ENCODE data around the gene LRRC46. TPM values are rescaled to one million over a fixed set of nuclear protein-coding genes. Genes with fewer than 3 reads are reported as not detected.

Gene LRRC46
- total and polyA plus RNA-seq, 2 of the 13 experiments (the other 11 are each of a cell fraction or from before 2014, with no cell fraction given), result 0.09 TPM

GRCh38 chr17:47821424-47822391 lies 9.8 kb upstream of the LRRC46 start, which contains the start of gene OSBPL7 (continued):
- TF ChIP-seq ZHX1 (CRISPR knock-in tag; IDR thresholded peaks at IDR 0.05; ENCODE audit: low read depth) (no peak), ZNF383 (CRISPR knock-in tag; IDR thresholded peaks at IDR 0.05; ENCODE audit: borderline replicate concordance) (no peak), GABPB1 (CRISPR knock-in tag; IDR thresholded peaks at IDR 0.05) (peak; percentile 92), CBFB (CRISPR knock-in tag; IDR thresholded peaks at IDR 0.05) (peak; percentile 52; the same call in 1 of the 2 replicates), MAZ (IDR thresholded peaks at IDR 0.05; ENCODE audit: borderline replicate concordance, low read depth, low read length) (peak; percentile 82; the same call in 1 of the 2 replicates), MAZ (CRISPR knock-in tag; IDR thresholded peaks at IDR 0.05; ENCODE audit: low read depth) (peak; percentile 86), JUND (CRISPR knock-in tag; IDR thresholded peaks at IDR 0.05) (no peak), POLR2G (IDR thresholded peaks at IDR 0.05; ENCODE audit: low read depth, low read length) (peak; percentile 78), SP5 (CRISPR knock-in tag; IDR thresholded peaks at IDR 0.05; ENCODE audit: borderline replicate concordance, low read depth) (no peak), ZNF276 (CRISPR knock-in tag; IDR thresholded peaks at IDR 0.05; ENCODE audit: low read depth) (no peak), POGZ (CRISPR knock-in tag; IDR thresholded peaks at IDR 0.05) (peak; percentile 81), ZNF749 (CRISPR knock-in tag; IDR thresholded peaks at IDR 0.05; ENCODE audit: borderline replicate concordance) (no peak)
- TF ChIP-seq, protein P1, sequence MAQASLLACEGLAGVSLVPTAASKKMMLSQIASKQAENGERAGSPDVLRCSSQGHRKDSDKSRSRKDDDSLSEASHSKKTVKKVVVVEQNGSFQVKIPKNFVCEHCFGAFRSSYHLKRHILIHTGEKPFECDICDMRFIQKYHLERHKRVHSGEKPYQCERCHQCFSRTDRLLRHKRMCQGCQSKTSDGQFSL (CRISPR knock-in tag; IDR thresholded peaks at IDR 0.05), result no peak
- TF ChIP-seq, protein P2, sequence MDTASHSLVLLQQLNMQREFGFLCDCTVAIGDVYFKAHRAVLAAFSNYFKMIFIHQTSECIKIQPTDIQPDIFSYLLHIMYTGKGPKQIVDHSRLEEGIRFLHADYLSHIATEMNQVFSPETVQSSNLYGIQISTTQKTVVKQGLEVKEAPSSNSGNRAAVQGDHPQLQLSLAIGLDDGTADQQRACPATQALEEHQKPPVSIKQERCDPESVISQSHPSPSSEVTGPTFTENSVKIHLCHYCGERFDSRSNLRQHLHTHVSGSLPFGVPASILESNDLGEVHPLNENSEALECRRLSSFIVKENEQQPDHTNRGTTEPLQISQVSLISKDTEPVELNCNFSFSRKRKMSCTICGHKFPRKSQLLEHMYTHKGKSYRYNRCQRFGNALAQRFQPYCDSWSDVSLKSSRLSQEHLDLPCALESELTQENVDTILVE (CRISPR knock-in tag; IDR thresholded peaks at IDR 0.05), result no peak

Measured in HepG2 (cell line).